GM18873 (cell line): ENCODE results near the gene MRPL38.
"Not testable (repeated sequence)": the region's sequence is repeated elsewhere in the genome, so short reads cannot be mapped to it uniquely, and the experiment has no call there.

Experiments used
- ATAC-seq: cut with Tn5 transposase; IDR thresholded peaks from one replicate; pipeline ENCODE4 v1.9.1; 2021; ENCODE audit warnings: mild to moderate bottlenecking, moderate library complexity, moderate number of reproducible peaks; ENCODE audit not compliant: unreplicated experiment, low FRiP score

The MRPL38 gene

DNA sequence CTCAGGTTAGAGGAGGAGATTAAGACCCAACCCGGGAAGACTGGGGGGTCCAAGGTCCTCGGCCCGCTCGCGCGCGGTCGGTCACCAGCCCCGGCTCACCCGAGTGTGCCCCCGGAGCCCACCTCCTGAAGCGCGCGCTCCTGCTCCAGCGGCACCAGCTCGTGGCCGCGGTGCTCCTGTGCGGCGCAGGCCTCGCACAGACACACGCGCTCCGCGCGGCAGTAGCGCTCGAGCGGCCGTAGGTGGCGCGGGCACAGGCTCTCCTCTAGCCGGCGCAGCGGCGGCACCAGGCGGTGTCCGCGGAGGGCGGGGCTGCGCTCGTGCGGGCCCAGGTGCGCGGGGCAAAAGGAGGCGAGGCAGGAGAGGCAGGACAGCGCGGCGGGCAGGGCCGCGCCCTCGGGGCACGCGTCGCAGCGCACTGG is 26.9 kb downstream of the MRPL38 start:
- no peak for ATAC-seq

DNA sequence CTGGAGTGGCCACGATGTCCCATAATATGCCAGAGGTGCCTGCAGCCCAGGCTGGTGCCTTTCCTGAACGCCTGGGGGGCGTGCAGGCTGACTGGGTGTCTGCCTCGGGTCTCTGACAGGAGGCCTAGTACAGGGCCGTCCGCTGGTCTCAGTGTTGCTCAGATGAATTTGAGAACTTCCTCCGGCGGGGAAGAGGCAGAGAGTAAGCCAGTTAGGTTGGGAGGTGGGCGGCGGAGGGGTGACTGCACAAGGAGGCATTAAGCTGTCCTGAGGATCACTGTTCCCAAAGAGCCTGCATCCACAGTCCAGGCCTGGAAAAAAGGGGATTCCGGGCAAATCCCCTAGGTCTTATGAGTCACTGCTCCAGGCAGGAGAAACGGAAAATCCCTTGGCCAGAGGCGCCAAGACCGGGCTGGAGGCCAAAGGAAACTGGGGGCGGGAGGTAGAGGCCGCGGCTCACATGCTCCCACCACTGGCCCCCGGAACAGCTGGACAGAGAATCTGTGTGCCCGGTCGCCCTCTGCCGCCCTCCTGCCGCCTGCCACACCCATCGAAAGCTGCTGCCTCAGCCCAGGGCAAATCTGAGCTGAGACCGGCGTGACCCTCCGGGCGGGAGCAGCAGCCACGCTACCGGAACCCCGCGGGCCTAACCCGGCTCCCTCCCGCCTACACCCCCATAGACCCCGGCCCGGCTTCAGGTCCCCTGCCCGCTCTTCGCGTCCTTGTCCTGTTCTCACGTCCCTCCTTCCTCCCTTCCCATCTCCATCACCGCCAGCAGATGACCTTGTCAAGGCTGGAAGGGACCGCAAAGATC is 27.5 kb downstream of the MRPL38 start:
- no peak for ATAC-seq

DNA sequence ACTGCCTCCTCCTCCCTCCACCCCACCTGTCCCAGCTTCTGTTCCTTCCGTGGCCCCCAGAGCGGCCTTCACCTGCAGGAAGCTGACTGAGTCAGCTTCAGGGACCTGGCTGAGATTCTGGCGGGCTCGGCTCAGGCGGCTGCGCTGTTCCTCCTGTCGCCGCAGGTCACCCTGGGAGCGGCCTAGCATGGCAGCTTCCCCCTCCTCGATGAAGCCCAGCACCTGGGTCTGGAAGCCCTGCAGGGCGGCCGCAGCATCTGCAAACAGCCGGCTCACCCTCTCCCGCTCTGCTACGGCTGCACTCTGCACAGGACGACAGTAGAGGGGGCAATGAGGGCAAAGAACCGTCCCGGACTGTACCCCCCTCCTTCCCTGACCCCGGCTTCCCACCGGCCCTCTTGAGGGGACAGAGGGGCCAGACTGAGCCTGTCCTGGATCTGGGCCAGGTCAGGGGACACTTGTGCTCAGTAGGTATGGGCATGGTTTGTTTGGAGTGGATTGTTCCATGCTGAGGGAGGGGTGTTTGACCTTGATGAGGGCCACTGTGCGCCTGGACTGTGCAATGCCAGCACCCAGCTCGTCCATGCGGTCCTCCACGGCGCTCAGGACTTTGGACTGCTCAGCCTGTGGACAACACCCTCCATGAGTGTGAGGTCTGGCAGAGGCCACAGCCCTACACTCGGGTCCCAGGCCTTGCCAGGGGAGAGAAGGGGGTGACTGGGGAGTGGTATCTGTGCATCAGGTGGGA is 28.3 kb downstream of the MRPL38 start:
- ATAC-seq, result no peak

DNA sequence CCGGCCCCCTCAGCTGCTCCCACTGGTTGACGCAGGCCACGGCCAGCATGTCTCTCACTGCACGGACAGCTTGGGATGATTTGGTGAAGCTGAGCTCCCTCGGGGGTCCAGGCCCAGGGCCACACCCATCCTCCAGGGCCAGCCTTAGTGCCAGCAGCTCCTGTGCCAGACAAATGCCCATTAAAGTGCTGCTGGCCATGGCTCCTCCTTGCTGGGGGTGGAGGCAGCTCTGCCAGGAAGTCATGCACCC is 28.8 kb downstream of the MRPL38 start:
- ATAC-seq, result no peak

DNA sequence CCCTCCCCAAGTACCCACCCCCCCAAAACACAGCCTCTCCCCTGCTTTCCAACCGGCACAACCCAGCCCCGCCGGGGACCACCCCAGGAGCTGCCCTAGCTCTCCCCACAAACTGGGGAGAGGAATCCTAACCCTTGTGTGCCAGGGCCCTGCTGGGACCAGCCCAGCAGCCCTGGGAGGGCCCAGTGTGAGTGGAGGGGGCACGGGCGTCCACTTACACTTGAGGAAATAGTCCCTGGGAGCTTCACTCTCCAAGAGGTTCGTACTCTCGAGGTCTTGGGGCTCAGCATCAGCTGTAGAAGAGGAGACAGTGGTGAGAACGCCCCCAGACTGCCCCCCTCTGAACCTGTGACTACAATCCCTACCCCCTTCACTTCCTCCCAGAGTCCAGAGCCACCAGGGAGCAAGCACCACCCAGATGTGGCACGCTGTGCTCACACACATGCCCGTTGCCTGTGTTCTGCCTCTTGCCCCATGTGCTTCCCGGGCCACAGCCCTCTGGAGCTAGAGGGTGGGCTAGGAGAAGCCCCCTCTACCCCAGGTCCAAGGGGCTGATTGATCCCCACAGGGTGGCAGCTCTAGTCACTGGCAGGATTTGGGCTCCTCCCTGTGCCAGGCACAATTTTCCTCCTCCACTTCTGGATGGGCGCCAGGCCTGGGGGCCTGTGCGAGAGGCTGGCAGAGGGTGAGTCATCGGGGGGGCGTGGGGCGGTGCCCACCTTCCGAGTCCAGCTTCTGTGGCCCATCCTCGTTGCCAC is 29.3 kb downstream of the MRPL38 start:
- no peak for ATAC-seq

DNA sequence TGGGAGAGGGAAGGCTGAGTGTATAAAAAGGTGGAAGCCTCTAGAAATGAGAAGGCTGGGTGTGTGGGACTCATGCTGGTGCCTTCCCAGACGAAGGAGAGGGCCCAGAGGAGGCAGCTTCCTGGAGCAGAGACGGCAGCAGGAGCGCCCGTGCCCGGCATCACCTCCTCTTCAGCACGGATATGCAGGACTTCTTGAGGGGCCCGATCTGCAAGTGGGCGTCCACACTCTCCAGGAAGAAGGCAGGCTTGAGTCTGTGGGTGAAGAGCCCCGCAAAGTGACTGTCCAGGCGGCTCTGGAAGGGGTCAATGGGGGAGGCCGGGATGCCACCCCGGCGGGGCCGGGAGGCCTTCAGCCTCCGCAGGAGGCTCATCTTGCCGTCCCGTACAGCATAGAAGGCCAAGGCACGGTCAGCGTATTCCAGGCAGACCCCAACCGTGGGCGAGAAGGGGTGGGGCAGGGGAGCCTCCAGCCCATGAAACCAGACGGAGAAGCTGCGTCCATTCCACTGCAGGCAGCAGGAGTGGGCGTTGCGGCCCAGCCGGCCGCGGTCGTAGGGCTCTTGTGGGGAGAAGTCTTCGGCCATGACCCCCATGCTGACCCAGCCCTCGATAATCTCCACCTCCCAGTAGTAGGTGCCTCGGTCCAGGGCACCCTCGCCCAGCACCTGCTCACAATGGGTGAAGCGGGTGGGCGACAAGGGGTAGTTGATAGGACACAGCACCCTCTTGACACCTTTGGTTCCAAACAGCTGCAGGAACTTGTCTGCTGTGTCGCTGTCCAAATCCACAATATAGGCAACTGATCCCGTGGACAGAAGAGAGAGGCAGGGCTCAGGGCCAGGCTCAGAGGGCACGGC is 30.1 kb downstream of the MRPL38 start:
- no peak for ATAC-seq

DNA sequence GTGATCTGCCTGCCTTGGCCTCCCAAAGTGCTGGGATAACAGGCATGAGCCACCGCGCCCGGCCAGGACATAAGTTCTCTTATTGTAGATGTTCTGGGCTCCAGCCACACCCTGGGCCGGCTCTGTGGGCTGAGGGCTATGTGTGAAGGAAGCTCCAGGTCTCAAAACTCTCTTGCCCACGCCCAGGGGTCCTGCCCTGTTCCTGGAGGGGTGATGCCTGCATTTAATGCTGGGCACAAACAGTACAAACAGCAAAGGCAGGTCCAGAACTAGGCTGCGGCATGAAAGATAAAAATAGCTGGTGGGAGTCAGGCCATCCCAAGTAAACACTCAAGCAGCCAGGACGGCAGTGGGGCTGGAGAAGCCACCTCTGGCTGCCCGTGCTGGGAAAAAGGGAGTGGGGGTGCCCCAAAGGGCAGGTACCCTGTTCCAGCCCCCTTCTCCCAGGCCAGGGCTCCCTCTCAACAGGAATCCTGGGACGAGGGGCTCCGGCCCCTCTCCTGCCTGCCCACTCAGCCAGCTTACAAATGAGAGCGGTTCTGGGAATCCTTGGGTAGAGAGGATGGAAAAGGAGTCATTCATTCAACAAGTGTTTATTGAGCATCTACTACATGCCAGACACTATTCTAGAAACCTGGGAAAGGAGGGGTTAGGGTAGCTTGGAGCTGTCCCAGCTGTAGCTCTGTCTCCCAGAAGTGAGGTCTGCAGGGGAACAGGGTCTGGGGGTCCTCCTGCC is 30.9 kb downstream of the MRPL38 start:
- ATAC-seq, result no peak

DNA sequence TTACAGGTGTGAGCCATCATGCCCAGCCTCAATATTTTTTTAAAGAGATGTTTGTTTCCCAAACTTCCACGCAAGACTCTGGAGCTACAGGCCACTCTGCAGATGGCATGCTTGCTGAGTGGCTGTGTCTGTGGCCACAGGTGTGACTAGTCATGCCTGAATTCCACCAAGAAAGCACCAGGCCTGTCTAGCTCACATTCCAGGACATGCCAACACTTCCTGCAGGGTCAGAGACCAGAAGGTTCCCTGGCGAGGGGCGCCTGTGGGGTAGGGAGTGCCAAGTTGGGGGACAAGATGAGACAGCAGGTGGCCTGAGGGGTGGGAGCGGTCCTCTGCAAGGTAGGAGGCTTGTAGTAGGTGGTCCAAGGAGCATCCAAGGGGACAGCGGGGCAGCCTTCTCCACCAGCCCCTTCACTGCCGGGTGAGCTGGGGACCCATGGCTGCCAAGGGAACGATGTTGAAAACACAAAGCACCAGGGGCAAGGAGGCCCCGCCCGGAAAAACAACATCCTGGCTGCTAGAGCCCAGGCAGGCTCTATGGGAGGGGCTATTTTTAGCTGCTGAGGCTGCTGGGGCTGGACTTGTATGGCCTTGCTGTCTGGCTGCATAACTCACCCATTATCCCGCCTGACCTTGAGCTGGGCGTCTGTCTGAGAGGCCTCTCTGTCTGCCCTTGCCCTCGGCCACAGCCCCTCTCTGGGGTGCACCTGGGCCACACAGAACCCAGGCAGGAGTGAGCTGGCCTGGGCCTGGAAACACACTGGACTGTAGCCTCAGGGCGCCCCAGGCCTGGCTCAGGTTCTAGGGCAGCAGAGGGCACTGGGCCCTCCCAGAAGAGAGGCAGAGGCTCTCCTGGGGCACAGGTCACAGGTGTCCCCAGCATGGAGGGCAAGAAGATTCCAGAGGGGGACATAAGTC is 32.0 kb downstream of the MRPL38 start:
- ATAC-seq, result no peak

DNA sequence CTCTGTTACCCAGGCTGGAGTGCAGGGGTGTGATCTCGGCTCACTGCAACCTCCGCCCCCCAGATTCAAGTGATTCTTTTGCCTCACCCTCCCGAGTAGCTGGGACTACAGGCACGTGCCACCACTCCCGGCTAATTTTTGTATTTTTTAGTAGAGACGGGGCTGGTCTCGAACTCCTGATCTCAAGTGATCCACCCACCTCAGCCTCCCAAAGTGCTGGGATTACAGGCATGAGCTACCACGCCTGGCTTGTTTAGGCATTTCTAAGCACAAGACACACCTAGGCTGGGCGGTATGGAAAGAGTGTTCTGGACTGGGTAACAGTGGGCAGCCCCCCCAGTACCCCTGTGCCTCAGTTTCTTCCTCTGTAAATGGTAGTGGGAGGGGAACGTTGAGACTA is 34.5 kb downstream of the MRPL38 start:
- ATAC-seq, result not testable (repeated sequence)

DNA sequence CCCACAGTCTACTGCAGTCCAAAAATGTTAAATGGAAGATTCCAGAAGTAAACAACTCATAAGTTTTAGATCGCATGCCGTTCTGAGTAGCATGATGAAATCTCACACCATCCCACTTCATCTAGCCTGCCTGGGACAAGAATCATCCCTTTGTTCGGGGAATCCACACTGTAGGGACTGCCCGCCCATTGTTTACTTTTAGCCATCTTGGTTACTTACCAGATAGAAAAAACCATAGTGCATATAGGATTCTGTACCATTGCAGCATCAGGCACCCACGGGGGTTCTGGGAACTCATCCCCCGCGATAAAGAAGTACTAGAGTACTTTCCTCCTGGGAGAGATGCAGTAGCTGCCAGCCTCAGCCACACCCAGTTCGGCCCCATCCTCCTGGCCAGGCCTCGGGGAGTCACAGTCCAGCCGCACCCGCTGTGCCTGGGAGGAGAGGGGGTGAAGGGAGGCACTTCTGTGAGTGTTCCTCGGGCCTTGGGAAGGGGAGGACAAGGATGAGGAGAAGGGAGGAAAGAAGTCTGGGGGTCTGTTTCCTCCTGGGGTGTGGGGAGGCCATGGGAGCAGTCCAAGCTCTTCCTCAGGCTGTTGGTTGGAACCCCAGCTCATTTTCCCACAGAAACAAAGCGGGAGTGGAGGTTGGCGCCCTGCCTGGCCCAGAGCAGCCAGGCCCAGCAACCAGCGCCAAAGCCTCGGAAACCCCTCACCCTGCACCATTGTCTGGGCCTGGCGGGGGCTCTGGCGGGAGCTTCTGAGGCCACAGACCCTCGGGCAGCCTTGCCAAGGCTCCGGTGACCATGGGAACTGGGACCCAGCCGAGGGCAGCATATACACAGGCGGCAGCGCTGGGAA is 35.2 kb downstream of the MRPL38 start:
- ATAC-seq, result no peak

DNA sequence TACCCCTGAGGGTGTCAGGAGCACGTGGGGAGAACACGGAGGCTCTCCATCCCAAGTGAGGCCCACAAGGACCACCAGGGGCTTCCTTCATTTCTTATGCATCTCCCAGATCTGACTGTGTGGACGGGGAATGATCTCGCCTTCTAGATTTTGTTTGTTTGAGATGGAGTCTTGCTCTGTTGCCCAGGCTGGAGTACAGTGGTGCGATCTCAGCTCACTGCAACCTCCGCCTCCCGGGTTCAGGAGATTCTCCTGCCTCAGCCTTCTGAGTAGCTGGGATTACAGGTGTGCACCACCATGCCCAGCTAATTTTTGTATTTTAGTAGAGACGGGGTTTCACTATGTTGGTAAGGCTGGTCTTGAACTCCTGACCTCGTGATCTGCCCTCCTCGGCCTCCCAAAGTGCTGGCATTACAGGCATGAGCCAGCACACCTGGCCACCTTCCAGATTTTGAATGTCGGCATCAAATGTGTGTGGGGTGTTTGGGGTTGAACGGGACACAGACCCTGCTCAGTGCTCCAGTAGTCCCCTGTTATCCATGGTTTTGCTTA is 35.9 kb downstream of the MRPL38 start:
- not testable (repeated sequence) for ATAC-seq

DNA sequence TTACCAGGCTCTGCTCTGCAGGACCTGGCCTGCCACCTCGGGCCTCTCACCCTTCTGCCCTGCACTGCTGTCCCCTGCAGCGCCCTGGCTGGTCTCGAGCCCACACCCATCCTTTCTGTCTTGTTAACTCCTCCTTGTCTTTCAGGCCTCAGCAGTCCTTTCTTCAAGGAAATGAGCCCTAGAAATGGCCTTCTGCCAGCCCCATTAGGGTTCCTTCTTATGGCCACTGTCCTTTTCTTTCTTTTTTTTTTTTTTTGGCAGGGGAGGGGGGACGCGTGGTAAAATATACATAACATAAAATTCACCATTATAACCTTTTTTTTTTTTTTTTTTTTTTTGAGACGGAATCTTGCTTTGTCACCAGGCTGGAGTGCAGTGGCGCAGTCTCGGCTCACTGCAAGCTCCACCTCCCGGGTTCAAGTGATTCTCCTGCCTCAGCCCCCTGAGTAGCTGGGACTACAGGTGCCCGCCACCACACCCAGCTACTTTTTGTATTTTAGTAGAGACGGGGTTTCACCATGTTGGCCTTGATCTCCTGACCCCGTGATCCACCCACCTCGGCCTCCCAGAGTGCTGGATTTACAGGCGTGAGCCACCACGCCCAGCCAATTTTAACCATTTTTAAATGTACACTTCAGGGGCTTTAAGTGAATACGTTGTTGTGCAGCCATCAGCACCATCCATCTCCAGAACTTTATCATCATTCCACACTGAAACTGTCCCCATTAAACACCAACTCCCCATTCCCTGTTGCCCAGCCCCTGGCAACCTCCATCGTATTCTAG is 39.1 kb downstream of the MRPL38 start:
- not testable (repeated sequence) for ATAC-seq

DNA sequence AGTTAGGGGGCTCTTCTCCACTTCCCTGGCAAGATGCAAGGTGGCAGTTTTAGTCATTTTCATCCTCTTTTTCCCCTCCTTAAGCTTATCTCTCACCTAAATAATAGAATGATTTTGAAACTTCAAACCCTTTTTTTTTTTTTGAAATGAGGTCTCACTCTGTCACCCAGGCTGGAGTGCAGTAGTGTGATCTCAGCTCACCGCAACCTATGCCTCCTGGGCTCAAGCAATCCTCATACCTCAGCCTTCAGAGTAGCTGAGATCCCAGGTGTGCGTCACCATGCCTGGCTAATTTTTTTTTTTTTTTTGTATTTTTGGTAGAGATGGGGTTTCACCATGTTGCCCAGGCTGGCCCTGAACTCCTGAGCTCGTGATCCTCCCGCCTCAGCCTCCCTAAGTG is 39.8 kb downstream of the MRPL38 start:
- ATAC-seq, result not testable (repeated sequence)

DNA sequence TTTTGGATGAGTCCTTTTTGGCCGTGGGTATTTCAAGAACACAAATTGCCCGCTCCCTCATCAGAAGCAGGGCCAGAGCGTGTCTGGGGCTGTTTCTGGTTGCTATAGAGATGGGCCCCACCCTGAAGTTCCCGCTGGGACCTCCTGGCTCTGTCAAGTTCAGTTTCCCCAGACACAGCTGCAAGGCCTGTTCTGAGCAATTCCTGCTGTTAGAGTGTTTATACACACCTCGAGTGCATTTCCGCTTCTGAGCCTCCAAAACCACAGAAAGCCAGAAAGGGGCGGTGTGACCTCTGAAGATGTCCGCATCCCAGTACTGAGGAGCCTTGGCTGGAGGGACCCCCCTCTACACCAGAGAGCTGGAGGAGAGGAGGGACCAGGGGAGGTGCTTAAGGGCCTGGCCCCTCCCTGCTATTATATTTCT is 40.2 kb downstream of the MRPL38 start:
- ATAC-seq, result peak; percentile 77

DNA sequence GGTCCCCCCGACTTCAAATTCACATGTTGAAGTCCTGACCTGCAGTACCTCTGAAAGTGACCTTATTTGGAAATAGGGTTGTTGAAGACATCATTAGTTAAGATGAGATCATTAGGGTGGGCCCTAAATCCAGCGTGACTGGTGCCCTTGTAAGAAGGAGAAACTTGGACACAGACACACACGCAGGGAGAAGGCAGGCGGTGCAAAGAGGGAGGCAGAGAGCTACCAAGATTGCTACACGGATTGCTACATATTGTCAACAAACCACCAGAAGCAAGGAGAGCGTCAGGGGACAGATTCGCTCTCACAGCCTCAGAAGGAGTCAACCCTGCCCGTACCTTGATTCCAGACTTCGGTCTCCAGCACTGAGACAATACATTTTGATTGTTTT is 42.8 kb downstream of the MRPL38 start:
- ATAC-seq, result no peak

DNA sequence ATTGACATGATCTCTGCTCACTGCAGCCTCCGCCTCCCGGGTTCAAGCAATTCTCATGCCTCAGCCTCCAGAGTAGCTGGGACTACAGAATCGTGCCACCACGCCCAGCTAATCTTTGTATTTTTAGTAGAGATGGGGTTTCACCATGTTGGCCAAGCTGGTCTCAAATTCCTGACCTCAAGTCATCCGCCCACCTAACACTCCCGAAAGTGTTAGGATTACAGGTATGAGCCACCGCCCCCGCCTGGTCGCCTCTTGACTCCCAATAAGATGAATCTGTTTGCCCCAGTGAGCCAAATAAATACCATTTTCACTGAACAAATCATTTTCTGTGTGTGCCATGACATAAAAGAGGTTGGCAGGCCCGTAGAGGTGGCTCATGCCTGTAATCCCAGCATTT is 45.3 kb downstream of the MRPL38 start:
- ATAC-seq, result not testable (repeated sequence)
